HepG2 (cell line): ENCODE measurements around the gene MRPL34. TPM values are rescaled to one million over a fixed set of nuclear protein-coding genes. Genes with fewer than 3 reads are reported as not detected.

ENCODE experiments used
- ATAC-seq: fragments of 200-7000 bp; cut with Tn5 transposase; 3 replicates; pipeline ENCODE4 v1.9.1; 2020; ENCODE audit warnings: mild to moderate bottlenecking, moderate library complexity
- BruUV-seq: library from RNA; stranded (reverse); fragments of 400-500 nt; replicated peaks from 2 replicates; lab custom pipeline; 2021; lab: Mats Ljungman, UMichigan
- CTCF ChIA-PET: fragments of 300-600 bp; formaldehyde crosslinking; extraction: SDS; loops from one replicate; lab custom pipeline; 2021; ENCODE audit warnings: low total read pairs, inconsistent platforms, low intra/inter-chr PET ratio; lab: Yijun Ruan, JAX
- POLR2A ChIA-PET: fragments of 350-600 bp; sonication (Branson Sonifier 250); formaldehyde crosslinking; loops from one replicate; lab custom pipeline; 2020; ENCODE audit warnings: antibody characterized with exemption, inconsistent platforms; lab: Yijun Ruan, JAX
- DNase-seq: peaks from one replicate; pipeline ENCODE4 v3.0.0-alpha.2; 2015; ENCODE audit warnings: low spot score
- FAIRE-seq: peaks from 3 replicates; lab custom pipeline; 2011; peaks lifted over from hg19 to GRCh38; lab: Jason Lieb, UNC
- H2AFZ ChIP-seq: one replicate; pipeline ENCODE4 v1.6.1; 2011; ENCODE audit warnings: low read length, inconsistent platforms
- H3K27ac ChIP-seq: fragments of 300-600 bp; 3 replicates; pipeline ENCODE4 v1.8.0; 2011; ENCODE audit warnings: mixed run types, mild to moderate bottlenecking, mixed read lengths, low read length, inconsistent platforms; ENCODE audit not compliant: insufficient read depth; ENCODE audit errors: extremely low read length
- H3K27me3 ChIP-seq, 2 experiments: fragments of 200-600 bp in 1 of 2; 2 replicates in 1 of 2; 3 replicates in 1 of 2; pipeline versions ENCODE4 v1.6.0 to v1.8.0; 2011; ENCODE audit warnings: low read length in 2 of 2, mild to moderate bottlenecking in 2 of 2, moderate library complexity in 2 of 2, inconsistent platforms in 1 of 2; ENCODE audit not compliant: insufficient read depth in 2 of 2, control insufficient read depth in 1 of 2
- H3K36me3 ChIP-seq, 2 experiments: fragments of 200-600 bp in 1 of 2; replicated peaks in 1 of 2; 2 replicates in 1 of 2; 3 replicates in 1 of 2; pipeline versions ENCODE4 v1.5.1 to v1.8.0; 2011; ENCODE audit warnings: low read length in 2 of 2, inconsistent platforms in 1 of 2; ENCODE audit not compliant: insufficient read depth in 2 of 2, control insufficient read depth in 1 of 2
- H3K4me1 ChIP-seq: 2 replicates; pipeline ENCODE4 v1.5.1; 2012; ENCODE audit warnings: low read length, inconsistent platforms; ENCODE audit not compliant: insufficient read depth
- H3K4me2 ChIP-seq: 2 replicates; pipeline ENCODE4 v1.6.0; 2011; ENCODE audit warnings: low read depth, low read length, inconsistent platforms
- H3K4me3 ChIP-seq, 3 experiments: fragments of 200-600 bp in 1 of 3; sonication (generic), shearing (Covaris generic) in 1 of 3; replicated peaks in 1 of 3; 2 replicates each; pipeline ENCODE4 v1.5.1; 2011 to 2016; ENCODE audit warnings: low read length in 3 of 3, inconsistent platforms in 2 of 3, low read depth in 2 of 3, mild to moderate bottlenecking in 2 of 3, control low read depth in 1 of 3, mixed read lengths in 1 of 3; ENCODE audit not compliant: insufficient read depth in 1 of 3
- H3K79me2 ChIP-seq: one replicate; pipeline ENCODE4 v1.6.1; 2011; ENCODE audit warnings: low read length, inconsistent platforms; ENCODE audit not compliant: insufficient read depth
- H3K9ac ChIP-seq: 2 replicates; pipeline ENCODE4 v1.6.0; 2011; ENCODE audit warnings: mild to moderate bottlenecking, low read depth, low read length, inconsistent platforms; ENCODE audit not compliant: insufficient read depth
- H3K9me3 ChIP-seq: 2 replicates; pipeline ENCODE4 v1.5.1; 2012; ENCODE audit warnings: mild to moderate bottlenecking, low read length
- H4K20me1 ChIP-seq: 2 replicates; pipeline ENCODE4 v1.6.0; 2011; ENCODE audit warnings: inconsistent platforms, mild to moderate bottlenecking, low read length, moderate library complexity; ENCODE audit not compliant: insufficient read depth
- HMG20A ChIP-seq: IDR thresholded peaks from 2 replicates; pipeline ENCODE4 v1.6.1; 2016; ENCODE audit warnings: borderline replicate concordance
- ONECUT2 ChIP-seq: sonication (generic); formaldehyde crosslinking; IDR thresholded peaks from 2 replicates; pipeline ENCODE4 v1.4.0; 2020; ENCODE audit warnings: missing genetic modification reagents
- PHF8 ChIP-seq: sonication (generic); formaldehyde crosslinking; IDR thresholded peaks from 2 replicates; pipeline ENCODE4 v1.5.0; 2020; ENCODE audit warnings: missing genetic modification reagents
- SALL2 ChIP-seq: sonication (generic); formaldehyde crosslinking; IDR thresholded peaks from 2 replicates; pipeline ENCODE4 v1.8.1; 2023; ENCODE audit warnings: mild to moderate bottlenecking, missing genetic modification reagents, inconsistent platforms
- SKI ChIP-seq: fragments of 450-650 bp; IDR thresholded peaks from one replicate; pipeline ENCODE4 v1.6.1; 2018; ENCODE audit warnings: mild to moderate bottlenecking; ENCODE audit not compliant: partially characterized antibody
- SYNCRIP ChIP-seq: fragments of 200-400 bp; formaldehyde crosslinking; IDR thresholded peaks from 2 replicates; pipeline ENCODE4 v1.6.1; 2018; ENCODE audit warnings: mild to moderate bottlenecking, low read depth, low read length; ENCODE audit not compliant: insufficient read depth
- ZBTB33 ChIP-seq: sonication (generic); formaldehyde crosslinking; IDR thresholded peaks from 2 replicates; pipeline ENCODE4 v1.4.0; 2020; ENCODE audit warnings: missing genetic modification reagents
- ZBTB40 ChIP-seq, 2 experiments: fragments of 450-650 bp in 1 of 2; sonication (generic) in 1 of 2; formaldehyde crosslinking in 1 of 2; IDR thresholded peaks; 2 replicates each; pipeline versions ENCODE4 v1.6.1 to v1.8.0; 2016 to 2022; ENCODE audit warnings: antibody characterized with exemption in 1 of 2, mild to moderate bottlenecking in 1 of 2, missing genetic modification reagents in 1 of 2
- ZNF205 ChIP-seq: IDR thresholded peaks from 2 replicates; pipeline ENCODE4 v1.6.1; 2018; ENCODE audit warnings: missing biosample characterization, missing genetic modification reagents
- ZNF510 ChIP-seq: sonication (generic); formaldehyde crosslinking; IDR thresholded peaks from 2 replicates; pipeline ENCODE4 v1.4.0; 2020; ENCODE audit warnings: low read depth, mild to moderate bottlenecking, missing genetic modification reagents
- WGBS: methylation state at CpG from one replicate; pipeline ENCODE4 v1.1.6; 2017; ENCODE audit warnings: low lambda C conversion rate; 5-methylcytosine and 5-hydroxymethylcytosine counted together
- in situ Hi-C: cut with HindIII; loops from 2 replicates; pipeline ENCODE4 v1.10.0; 2017; ENCODE audit warnings: low pct_unique_long_range_greater_than_20kb; ENCODE audit not compliant: extremely low pct_ligation_motif_present
- intact Hi-C: fragments of 100-400 bp; cut with micrococcal nuclease; formaldehyde crosslinking; loops from one replicate; pipeline ENCODE4 v1.10.0; 2022; ENCODE audit not compliant: unreplicated experiment
- polyA plus RNA-seq, 8 experiments: library from polyadenylated mRNA; depleted of rRNA in 3 of 8; stranded (reverse) in 7 of 8; unstranded in 1 of 8; fragments of >200 nt; fragmentation: Illumina TruSeq in 4 of 8; extraction: Trizol in 4 of 8; gene quantifications; 2 replicates each; pipeline versions ENCODE4 v1.2.1 to v1.2.3, GENCODE V29; 2011 to 2016; ENCODE audit warnings: low read depth in 4 of 8, missing spikeins in 1 of 8, mixed read lengths in 1 of 8; ENCODE audit not compliant: insufficient read depth in 1 of 8
- total RNA-seq, 5 experiments: library from RNA; depleted of rRNA; stranded (reverse); fragments of >200 nt; fragmentation: Illumina TruSeq; extraction: Trizol; gene quantifications; 2 replicates each; pipeline ENCODE4 v1.2.3, GENCODE V29; 2016; ENCODE audit warnings: low read depth in 1 of 5

The MRPL34 gene
- total and polyA plus RNA-seq, 2 of the 13 experiments (the other 11 are each of a cell fraction or from before 2014, with no cell fraction given): 74.0 to 77.3 TPM

- Histone ChIP-seq H3K4me1 (peaks cover 48% of the 10 kb centered on the region), H2AFZ (no peak overlapping the region), H3K79me2 (peaks cover 7% of the 10 kb centered on the region), H3K9me3 (no peaks in the 10 kb centered on the region), H4K20me1 (no peaks in the 10 kb centered on the region), H3K27me3 (no peaks in the 10 kb centered on the region; a peak in 1 of 5 replicates), H3K36me3 (0 out of 5 replicates have a peak, but pooled peaks cover 0 to 2% of the 10 kb centered on the region in 2 experiments), H3K4me2 (peak overlapping the region; percentile 91), H3K27ac (peak overlapping the region; percentile 68), H3K9ac (peak overlapping the region; percentile 82), H3K4me3 (peak overlapping the region; percentile 70 to 91 (median 77))
- in situ Hi-C loops (no loop called here), intact Hi-C loops (no loop called here)
- FAIRE-seq (no peak), ATAC-seq (no peak), DNase-seq (no peak)
- WGBS: 41% methylated on average over 33 of the region's 52 CpGs
- BruUV-seq: no TSS peak
- ChIA-PET POLR2A (interaction anchor here (1.0 to 3.7 kb wide), 10 partner anchors 16 to 525 kb away, joined by 3 to 37 read pairs (median 5); partner anchors contain the start of genes BABAM1, DDA1, MVB12A and RPL18A), CTCF (no interaction called here)
- TF ChIP-seq ZBTB33 (CRISPR knock-in tag): peak; percentile 94
- TF ChIP-seq ZBTB40 (IDR thresholded peaks at IDR 0.05): no peak
- TF ChIP-seq ZBTB40 (CRISPR knock-in tag; IDR thresholded peaks at IDR 0.05): no peak
- no peak for TF ChIP-seq HMG20A (CRISPR knock-in tag)
- no peak for TF ChIP-seq PHF8 (CRISPR knock-in tag)
- no peak for TF ChIP-seq SYNCRIP
- 0 out of 2 replicates have a peak, but pooled peaks have one; percentile 39 for TF ChIP-seq ZNF205 (CRISPR knock-in tag)
- TF ChIP-seq ONECUT2: peak; percentile 86
- no peak for TF ChIP-seq SALL2 (CRISPR knock-in tag)
- no peak for TF ChIP-seq ZNF510 (CRISPR knock-in tag)
- no peak for TF ChIP-seq SKI
These were observed 28.1 kb downstream of the MRPL34 start for GRCh38 chr19:17333611-17334413.
